GM18870 (cell line): ENCODE data around the gene DET1.

ENCODE experiments used
- ATAC-seq: cut with Tn5 transposase; IDR thresholded peaks from one replicate; pipeline ENCODE4 v1.9.1; 2021; ENCODE audit warnings: moderate library complexity; ENCODE audit not compliant: unreplicated experiment

Gene DET1

DNA sequence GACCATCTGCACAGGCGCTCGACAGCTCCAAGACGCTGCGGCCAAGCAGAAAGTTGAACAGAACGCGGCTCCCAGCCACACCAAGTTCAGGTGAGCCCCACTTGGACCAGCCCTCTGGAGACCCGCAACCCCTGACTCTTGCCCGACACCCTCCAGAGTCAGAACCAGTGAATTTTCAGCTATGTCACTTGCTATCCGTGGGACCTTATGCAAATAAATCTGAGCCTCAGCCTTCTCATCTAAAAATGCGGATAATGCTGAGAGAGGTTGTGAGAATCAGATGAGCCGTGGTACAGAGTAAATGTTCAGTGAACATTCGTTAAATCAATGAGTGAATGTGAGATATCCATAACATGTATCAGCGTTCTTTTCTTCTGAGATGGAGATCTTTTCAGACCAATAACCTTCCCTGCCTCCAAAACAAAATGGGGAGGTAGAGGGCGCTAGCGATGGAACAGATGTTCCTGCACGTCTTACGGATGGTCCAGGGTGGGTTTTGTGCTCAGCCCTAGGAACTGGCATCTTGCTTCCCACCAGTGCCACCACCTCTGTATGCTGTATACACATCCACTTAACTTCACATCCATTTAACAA lies 78.4 kb downstream of the DET1 start:
- no peak for ATAC-seq

DNA sequence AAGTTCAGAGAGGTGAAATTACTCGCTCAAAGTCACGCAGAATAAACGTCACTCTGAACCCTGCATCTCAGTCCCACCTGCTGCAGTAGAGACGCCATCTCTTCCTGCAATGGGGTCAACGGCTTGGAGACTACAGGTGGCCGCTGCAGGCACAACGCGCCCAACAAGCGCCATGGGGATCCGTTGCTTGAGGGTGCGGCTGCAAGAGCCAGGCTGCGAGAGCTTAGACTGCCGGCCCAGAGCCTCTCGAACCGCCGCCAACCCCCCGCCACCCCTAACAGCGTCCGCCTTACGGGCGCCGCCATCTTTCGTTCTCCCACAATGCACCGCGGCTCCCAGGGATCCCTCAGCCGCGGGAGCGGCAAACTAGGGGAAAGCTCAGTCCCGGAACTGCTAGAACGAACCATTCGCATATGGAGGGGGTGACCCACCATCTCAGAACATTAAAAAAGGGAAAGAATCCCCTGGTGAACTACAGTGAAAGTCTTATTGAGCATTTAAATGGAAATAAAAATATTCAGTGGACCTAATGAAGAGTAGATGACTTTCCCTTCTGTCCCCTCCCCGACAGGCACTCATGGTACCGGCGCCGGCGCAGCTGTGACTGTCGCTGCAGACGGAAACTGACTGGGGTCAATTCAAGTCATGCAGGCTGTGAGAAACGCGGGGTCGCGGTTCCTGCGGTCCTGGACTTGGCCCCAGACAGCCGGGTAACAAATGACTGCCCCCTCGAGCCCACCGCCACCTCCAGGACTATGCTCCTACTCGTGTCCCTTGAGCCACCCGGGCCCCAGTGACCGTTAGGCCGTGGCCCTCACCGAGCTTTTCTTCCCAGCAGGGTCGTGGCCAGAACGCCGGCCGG lies 79.2 kb downstream of the DET1 start, which contains the start of the genes MRPL46 and MRPS11:
MRPL46 (minus strand) TSS at position 316 of the 862 bp plus-strand sequence; CDS start at position 305, 11 bp downstream.
MRPS11 (plus strand) TSS at position 636 of the 862 bp plus-strand sequence; CDS start at position 646, 10 bp downstream.
- peak; percentile 76 for ATAC-seq

- ATAC-seq = no peak
These were observed 80.8 kb downstream of the DET1 start for GRCh38 chr15:88465633-88466224.

GRCh38 chr15:88463870-88464532 lies 82.5 kb downstream of the DET1 start:
- ATAC-seq = no peak
